HG02588 (cell line): ENCODE data around the gene CDC42SE2.
A peak's percentile ranks its signal among the peaks of the same experiment; 100 is the strongest.
"Not testable (repeated sequence)": the region's sequence is repeated elsewhere in the genome, so short reads cannot be mapped to it uniquely, and the experiment has no call there.

Source experiments
- ATAC-seq: cut with Tn5 transposase; IDR thresholded peaks from one replicate; pipeline ENCODE4 v1.9.1; 2021; ENCODE audit warnings: mild to moderate bottlenecking, moderate library complexity; ENCODE audit not compliant: unreplicated experiment

The CDC42SE2 gene

GRCh38 chr5:131277875-131278740 is 14.3 kb downstream of the CDC42SE2 start:
- no peak for ATAC-seq

GRCh38 chr5:131278741-131279124 is 14.9 kb downstream of the CDC42SE2 start:
- not testable (repeated sequence) for ATAC-seq

GRCh38 chr5:131279204-131279603 is 15.4 kb downstream of the CDC42SE2 start:
- no peak for ATAC-seq

DNA sequence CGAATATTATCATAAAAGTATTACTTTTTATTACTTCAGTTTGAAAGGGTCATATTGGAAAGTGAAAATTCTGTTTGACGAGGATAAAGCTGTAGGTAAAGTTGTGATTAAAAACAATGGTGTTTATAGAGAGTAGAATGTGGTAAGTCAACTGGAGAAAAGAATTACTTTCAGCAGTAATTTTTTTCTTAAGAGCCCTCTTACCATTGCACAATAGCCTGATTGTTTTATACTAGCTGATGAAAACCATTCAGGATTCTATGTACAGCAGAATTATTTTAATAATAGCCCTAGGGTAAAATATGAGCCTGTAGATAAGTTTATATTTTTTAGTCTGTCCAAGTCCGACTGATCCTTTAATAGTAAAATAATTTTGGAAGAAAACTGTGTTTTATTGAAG is 16.6 kb downstream of the CDC42SE2 start:
- ATAC-seq, result no peak

DNA sequence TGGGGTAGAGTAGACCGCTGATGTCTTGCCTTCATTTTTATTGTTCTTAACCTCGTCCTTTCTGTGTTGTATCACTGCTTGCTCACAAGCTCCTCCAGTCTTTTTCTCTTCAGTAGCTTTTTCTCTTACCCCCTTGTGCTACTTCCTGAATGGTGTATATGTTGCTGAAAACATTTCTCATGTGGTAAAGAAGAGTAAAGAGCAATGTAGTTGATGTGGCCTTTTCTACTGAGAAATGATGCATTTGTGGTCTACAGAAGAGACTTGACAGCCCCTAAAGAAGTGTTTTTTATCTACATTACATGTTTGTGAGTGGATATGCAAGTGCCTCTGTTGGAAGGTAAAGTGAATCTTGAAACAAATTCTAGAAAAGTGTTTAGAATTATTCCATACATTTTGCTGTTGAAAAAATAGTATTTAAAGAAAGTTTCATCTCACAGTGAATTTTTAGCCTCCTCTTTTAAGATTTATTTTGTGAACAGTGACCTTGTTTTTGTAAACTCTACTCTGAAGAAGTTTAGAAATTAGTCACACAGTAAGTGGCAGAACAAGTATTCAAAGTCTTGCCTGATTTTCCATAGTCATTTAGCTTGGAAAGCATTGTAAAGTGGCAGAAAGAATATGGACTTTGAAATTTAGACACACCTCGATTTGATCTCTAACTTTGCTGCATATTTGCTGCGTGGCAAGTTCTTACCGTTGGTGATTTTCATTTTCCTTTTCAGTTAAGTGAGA is 17.4 kb downstream of the CDC42SE2 start:
- ATAC-seq, result peak; percentile 41

GRCh38 chr5:131281868-131282234 is 18.0 kb downstream of the CDC42SE2 start:
- ATAC-seq, result no peak

GRCh38 chr5:131282235-131282634 is 18.4 kb downstream of the CDC42SE2 start:
- no peak for ATAC-seq

DNA sequence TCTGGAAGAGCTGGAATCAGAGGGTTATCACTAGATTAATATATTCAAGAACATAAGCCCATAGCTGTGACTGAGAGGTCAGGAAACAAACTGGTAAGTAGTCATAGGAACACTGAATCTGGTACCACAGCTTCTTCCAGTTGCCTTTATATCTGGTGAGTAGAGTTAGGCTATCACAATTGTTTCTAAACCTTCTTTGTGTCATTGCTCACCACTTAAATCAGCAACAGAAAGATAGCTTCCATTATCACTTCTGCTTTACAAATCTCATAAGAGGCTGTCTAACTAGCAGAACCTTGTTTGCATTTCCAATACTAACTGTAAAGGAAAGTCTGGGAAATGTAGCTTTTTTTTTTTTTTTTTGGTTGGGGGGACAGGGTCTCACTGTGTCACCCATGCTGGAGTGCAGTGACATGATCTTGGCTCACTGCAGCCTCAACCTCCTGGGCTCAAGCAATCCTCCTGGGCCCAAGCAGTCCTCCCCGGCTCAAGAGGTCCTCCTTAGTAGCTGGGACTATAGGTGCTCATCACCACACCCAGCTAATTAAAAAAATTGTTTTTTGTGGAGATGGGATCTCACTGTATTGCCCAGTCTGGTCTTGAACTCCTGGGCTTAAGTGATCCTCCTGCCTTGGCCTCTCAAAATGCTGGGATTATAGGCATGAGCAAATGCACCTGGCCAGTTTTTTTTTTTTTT is 22.0 kb downstream of the CDC42SE2 start:
- no peak for ATAC-seq

GRCh38 chr5:131286400-131286715 is 22.5 kb downstream of the CDC42SE2 start:
- ATAC-seq, result no peak

GRCh38 chr5:131288328-131288727 is 24.5 kb downstream of the CDC42SE2 start:
- no peak for ATAC-seq

DNA sequence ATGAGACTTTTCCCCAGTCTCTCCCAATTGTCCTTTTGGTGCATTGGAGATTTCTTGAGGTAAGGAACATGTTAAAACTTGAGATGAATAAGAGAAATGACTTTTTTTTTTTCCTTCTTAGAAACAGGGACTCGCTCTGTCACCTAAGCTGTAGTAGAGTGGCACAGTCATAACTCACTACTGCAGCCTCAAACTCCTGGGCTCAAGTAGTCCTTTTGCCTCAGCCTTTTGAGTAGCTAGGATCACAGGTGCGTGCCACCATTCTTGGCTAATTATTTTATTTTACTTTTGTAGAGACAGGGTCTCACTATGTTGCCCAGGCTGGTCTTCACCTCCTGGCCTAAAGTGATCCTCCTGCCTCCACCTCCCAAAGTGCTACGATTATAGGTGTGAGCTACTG is 25.9 kb downstream of the CDC42SE2 start:
- ATAC-seq, result peak; percentile 47

GRCh38 chr5:131296213-131296672 is 32.4 kb downstream of the CDC42SE2 start:
- no peak for ATAC-seq

DNA sequence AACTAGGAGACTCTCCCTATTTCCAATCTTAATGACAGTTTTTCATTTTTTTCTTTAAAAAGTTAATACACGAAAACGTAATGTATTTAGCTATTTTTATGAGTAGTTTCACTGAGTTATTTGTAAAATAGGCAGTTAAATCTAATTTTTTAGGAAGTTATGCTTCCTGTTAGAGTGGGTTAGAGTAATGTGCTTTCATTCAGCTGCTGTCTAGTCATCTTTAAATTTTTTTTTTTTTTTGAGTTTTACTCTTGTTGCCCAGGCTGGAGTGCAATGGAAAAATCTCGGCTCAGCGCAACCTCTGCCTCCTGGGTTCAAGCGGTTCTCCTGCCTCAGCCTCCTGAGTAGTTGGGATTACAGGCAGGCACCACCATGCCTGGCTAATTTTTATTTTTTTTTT is 34.0 kb downstream of the CDC42SE2 start:
- no peak for ATAC-seq

- ATAC-seq, result no peak
Measured at GRCh38 chr5:131299465-131299864, 35.6 kb downstream of the CDC42SE2 start.

DNA sequence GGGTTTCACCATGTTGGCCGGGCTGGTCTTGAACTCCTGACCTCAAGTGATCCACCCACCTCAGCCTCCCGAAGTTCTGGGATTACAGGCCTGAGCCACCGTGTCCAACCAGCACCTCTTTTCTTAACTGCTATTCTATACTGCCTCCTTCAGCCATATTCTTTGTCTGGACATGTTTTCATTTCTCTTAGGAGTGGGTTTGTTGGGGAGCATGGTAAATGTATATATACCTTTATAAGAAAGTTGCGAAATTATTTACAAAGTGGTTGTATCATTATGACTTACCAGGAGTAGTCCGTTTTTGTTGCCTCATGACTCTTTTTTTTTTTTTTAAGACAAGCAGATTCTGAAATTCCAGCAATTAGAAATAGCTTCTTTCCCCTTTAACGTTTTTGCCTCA is 38.7 kb downstream of the CDC42SE2 start:
- ATAC-seq, result no peak

- no peak for ATAC-seq
Measured at GRCh38 chr5:131303537-131303936, 39.7 kb downstream of the CDC42SE2 start.

DNA sequence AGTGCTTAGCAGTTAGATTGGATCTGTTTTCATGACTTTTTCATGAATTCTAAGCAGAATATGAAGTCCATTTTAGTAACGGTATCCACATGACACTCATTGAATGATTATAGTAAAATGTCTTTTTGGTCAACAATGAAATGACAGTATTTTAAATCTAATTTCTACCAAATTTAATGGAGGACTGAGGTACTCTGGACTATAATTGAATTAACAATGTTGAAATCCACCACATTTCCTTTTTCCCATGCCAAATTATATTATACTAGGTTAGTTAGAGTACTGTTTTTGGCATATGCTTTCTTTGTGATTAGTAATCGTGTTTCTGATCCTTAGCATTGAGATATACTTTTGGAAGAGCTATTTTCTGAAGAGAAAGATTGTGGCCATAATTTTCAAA is 40.6 kb downstream of the CDC42SE2 start:
- ATAC-seq, result no peak

DNA sequence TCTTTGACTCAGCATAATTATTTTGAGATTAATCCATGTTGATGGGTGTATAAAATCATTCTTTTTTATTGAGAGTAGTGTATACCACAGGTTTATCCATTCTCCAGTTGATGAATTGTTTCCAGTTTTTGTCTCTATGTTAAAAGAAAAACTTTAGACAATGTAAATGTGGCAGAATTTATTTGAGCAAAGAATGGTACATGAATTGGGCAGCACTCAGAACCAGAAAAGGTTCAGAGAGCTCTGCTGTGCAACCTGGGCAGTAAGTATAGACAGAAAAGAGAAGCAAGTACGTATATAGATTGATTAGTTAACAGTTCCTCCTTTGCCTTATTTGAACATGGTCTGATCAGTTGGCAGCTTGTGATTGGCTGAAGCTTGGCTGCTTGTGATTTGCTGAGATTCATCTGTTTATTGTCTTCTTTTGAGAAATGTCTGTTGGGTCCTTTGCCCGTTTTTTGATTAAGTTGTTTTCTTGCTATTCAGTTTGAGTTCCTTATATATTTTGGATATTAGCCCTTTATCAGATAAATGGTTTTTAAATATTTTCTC is 41.4 kb downstream of the CDC42SE2 start:
- no peak for ATAC-seq

- no peak for ATAC-seq
Measured at GRCh38 chr5:131305906-131306305, 42.1 kb downstream of the CDC42SE2 start.

GRCh38 chr5:131312235-131312772 is 48.5 kb downstream of the CDC42SE2 start:
- not testable (repeated sequence) for ATAC-seq

GRCh38 chr5:131316026-131316425 is 52.2 kb downstream of the CDC42SE2 start:
- ATAC-seq, result no peak
